ENCODE results near the gene LGALS8.

Gene LGALS8

DNA sequence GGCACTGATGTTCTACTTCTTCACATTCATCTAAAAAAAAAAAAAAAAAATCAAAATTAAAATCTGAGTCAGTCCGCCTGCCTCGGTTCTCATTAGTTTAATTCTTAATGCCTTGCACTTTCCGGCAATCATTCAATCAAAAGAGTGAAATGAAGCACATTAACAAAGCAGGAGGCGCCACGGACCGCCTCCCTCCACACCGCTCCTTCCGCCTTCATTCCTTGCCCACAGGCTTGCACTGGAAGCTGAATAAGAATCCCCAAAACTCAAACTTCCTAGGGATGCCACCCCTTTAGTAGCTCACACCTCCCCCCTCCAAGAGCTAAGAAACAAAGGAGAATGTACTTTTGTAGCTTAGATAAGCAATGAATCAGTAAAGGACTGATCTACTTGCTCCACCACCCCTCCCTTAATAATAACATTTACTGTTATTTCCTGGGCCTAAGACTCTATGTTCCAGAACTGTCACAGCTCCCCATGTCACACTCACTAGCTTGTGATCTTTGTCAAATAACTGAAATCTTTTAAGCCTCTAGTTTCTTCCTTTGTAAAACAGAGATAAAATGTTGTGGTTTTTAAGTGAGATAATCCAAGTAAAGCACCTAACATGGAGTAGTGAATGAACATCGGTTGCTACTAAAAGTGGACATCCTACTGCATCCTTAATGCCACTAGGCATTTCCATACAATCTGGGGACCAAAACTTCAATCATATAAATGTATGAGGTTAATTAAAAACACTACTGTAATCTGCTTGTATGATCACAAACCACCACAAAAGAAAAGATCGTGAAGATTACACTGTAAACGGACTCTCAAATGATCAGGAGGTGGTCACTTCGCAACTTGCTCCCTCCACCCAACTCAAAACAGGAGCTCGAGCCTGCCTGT, 27.4 kb downstream of the LGALS8 start:
- TF ChIP-seq ZFP30 (CRISPR knock-in tag; IDR thresholded peaks at IDR 0.05) (no peak), PPARA (CRISPR knock-in tag; IDR thresholded peaks at IDR 0.05; ENCODE audit: borderline replicate concordance) (no peak), SNAI2 (CRISPR knock-in tag; IDR thresholded peaks at IDR 0.05) (no peak), ZC3H10 (CRISPR knock-in tag; IDR thresholded peaks at IDR 0.05) (no peak), TCF4 (CRISPR knock-in tag; IDR thresholded peaks at IDR 0.05; ENCODE audit: borderline replicate concordance) (no peak), ESRRG (CRISPR knock-in tag; IDR thresholded peaks at IDR 0.05) (no peak), RARB (CRISPR knock-in tag; IDR thresholded peaks at IDR 0.05) (no peak), BACH2 (CRISPR knock-in tag; IDR thresholded peaks at IDR 0.05; ENCODE audit: borderline replicate concordance) (no peak), ZNF70 (CRISPR knock-in tag; IDR thresholded peaks at IDR 0.05) (no peak)
- TF ChIP-seq, protein P1, sequence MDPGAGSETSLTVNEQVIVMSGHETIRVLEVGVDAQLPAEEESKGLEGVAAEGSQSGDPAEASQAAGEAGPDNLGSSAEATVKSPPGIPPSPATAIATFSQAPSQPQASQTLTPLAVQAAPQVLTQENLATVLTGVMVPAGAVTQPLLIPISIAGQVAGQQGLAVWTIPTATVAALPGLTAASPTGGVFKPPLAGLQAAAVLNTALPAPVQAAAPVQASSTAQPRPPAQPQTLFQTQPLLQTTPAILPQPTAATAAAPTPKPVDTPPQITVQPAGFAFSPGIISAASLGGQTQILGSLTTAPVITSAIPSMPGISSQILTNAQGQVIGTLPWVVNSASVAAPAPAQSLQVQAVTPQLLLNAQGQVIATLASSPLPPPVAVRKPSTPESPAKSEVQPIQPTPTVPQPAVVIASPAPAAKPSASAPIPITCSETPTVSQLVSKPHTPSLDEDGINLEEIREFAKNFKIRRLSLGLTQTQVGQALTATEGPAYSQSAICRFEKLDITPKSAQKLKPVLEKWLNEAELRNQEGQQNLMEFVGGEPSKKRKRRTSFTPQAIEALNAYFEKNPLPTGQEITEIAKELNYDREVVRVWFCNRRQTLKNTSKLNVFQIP (CRISPR knock-in tag; IDR thresholded peaks at IDR 0.05; ENCODE audit: borderline replicate concordance, low read depth): no peak
- TF ChIP-seq, protein P2, sequence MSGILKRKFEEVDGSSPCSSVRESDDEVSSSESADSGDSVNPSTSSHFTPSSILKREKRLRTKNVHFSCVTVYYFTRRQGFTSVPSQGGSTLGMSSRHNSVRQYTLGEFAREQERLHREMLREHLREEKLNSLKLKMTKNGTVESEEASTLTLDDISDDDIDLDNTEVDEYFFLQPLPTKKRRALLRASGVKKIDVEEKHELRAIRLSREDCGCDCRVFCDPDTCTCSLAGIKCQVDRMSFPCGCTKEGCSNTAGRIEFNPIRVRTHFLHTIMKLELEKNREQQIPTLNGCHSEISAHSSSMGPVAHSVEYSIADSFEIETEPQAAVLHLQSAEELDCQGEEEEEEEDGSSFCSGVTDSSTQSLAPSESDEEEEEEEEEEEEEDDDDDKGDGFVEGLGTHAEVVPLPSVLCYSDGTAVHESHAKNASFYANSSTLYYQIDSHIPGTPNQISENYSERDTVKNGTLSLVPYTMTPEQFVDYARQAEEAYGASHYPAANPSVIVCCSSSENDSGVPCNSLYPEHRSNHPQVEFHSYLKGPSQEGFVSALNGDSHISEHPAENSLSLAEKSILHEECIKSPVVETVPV (CRISPR knock-in tag; IDR thresholded peaks at IDR 0.05): no peak
- TF ChIP-seq, protein P3, sequence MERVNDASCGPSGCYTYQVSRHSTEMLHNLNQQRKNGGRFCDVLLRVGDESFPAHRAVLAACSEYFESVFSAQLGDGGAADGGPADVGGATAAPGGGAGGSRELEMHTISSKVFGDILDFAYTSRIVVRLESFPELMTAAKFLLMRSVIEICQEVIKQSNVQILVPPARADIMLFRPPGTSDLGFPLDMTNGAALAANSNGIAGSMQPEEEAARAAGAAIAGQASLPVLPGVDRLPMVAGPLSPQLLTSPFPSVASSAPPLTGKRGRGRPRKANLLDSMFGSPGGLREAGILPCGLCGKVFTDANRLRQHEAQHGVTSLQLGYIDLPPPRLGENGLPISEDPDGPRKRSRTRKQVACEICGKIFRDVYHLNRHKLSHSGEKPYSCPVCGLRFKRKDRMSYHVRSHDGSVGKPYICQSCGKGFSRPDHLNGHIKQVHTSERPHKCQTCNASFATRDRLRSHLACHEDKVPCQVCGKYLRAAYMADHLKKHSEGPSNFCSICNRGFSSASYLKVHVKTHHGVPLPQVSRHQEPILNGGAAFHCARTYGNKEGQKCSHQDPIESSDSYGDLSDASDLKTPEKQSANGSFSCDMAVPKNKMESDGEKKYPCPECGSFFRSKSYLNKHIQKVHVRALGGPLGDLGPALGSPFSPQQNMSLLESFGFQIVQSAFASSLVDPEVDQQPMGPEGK (CRISPR knock-in tag; IDR thresholded peaks at IDR 0.05; ENCODE audit: borderline replicate concordance): no peak
- ATAC-seq: no peak

DNA sequence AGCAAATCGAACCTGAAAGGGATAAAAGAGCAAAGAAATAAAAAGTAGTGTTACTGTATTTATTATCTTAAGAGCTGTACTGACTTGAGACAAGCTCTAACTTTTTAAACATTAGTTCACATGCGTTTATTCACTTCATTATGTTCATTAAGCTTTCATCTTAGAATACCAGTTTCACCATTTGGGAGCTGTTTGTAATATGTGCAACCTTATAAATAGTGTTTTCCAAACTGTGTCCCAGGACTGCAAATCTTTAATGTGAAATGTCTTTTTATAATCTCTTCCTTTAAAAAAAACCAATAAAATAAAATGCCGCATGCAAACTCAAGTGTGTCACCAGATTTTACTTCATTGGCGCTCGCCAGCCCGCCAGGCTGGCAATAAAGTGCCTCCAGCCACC, 28.3 kb downstream of the LGALS8 start:
- TF ChIP-seq, protein P3 (CRISPR knock-in tag; IDR thresholded peaks at IDR 0.05; ENCODE audit: borderline replicate concordance): no peak
- TF ChIP-seq ZNF565 (CRISPR knock-in tag; conservative IDR thresholded peaks at IDR 0.05; ENCODE audit: low read depth) (no peak), BACH2 (CRISPR knock-in tag; IDR thresholded peaks at IDR 0.05; ENCODE audit: borderline replicate concordance) (no peak), ZNF8 (CRISPR knock-in tag; IDR thresholded peaks at IDR 0.05) (no peak), ZFP30 (CRISPR knock-in tag; IDR thresholded peaks at IDR 0.05) (no peak), GLIS3 (CRISPR knock-in tag; IDR thresholded peaks at IDR 0.05) (no peak), ISL1 (CRISPR knock-in tag; IDR thresholded peaks at IDR 0.05) (no peak), TCF4 (CRISPR knock-in tag; IDR thresholded peaks at IDR 0.05; ENCODE audit: borderline replicate concordance) (no peak), PPARA (CRISPR knock-in tag; IDR thresholded peaks at IDR 0.05; ENCODE audit: borderline replicate concordance) (no peak)
- TF ChIP-seq, protein P2 (CRISPR knock-in tag; IDR thresholded peaks at IDR 0.05): no peak
- no peak for ATAC-seq

DNA sequence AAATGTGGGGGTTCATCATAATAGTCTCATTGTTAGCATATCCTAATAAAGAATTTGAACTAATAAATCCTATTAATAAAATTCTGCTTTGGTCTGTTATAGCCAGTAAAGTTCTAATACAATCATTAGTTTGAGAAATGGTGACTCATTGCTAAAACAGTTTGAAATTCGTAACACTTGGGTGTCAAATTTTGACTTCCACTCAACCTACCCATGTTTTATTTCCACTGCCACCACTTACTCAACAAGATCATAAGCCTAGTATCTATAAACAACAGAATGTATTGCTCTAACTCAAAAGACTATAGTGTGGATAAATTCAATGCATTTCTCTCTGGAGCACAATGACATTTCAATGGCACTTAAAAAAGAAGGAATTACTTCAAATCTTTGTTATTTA, 29.1 kb downstream of the LGALS8 start:
- no peak for TF ChIP-seq RARB (CRISPR knock-in tag; IDR thresholded peaks at IDR 0.05)
- TF ChIP-seq, protein P4, sequence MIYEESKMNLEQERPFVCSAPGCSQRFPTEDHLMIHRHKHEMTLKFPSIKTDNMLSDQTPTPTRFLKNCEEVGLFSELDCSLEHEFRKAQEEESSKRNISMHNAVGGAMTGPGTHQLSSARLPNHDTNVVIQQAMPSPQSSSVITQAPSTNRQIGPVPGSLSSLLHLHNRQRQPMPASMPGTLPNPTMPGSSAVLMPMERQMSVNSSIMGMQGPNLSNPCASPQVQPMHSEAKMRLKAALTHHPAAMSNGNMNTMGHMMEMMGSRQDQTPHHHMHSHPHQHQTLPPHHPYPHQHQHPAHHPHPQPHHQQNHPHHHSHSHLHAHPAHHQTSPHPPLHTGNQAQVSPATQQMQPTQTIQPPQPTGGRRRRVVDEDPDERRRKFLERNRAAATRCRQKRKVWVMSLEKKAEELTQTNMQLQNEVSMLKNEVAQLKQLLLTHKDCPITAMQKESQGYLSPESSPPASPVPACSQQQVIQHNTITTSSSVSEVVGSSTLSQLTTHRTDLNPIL (CRISPR knock-in tag; IDR thresholded peaks at IDR 0.05; ENCODE audit: low read depth): no peak
- TF ChIP-seq ZNF565 (CRISPR knock-in tag; conservative IDR thresholded peaks at IDR 0.05; ENCODE audit: low read depth): no peak
- TF ChIP-seq, protein P1 (CRISPR knock-in tag; IDR thresholded peaks at IDR 0.05; ENCODE audit: borderline replicate concordance, low read depth): no peak
- no peak for TF ChIP-seq CSDC2 (CRISPR knock-in tag; IDR thresholded peaks at IDR 0.05)
- no peak for ATAC-seq
